HG03354 (cell line): ENCODE data around the gene SLC7A6OS.
A peak's percentile ranks its signal among the peaks of the same experiment; 100 is the strongest.

Source experiments
- ATAC-seq: cut with Tn5 transposase; IDR thresholded peaks from one replicate; pipeline ENCODE4 v1.9.1; 2021; ENCODE audit warnings: mild to moderate bottlenecking; ENCODE audit not compliant: unreplicated experiment, poor library complexity, severe bottlenecking

Gene SLC7A6OS

DNA sequence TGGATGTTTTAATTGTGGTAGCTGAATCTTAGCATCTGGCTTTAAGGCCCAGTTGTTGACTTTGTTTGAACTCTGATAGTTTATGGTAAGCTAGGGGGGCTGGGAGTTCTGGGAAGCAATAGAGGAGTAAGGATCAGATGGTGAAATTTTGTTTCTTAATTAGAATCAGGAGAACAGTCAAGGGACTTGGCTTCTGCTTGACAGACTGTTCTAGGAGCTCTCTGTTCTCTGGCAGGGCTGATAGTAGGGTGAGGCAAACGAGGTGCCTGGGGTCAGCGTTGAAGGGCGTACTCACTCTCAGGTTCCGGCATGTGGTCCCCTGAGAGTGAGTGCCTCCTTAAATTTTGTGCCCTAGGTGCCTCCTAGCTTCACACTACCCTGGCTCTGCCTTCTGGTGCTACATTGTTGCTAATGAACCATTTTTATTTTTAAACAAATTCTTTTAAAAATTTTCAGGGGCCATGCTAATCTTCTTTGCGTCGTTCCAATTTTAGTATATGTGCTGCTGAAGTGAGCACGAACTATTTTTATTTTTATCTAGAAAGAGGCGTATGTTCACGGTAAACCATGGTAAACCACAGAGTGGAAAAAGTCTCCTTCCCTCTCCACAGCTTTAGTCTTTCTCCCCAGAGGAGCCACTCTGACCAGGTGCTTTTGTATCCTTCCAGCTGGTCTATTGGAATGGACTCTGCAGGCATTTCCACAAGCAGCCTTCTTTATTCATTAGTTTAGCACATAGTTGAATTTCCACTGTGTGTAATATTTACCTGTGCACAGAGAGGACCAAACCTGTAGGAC is 26.7 kb downstream of the SLC7A6OS start:
- ATAC-seq = peak; percentile 51

DNA sequence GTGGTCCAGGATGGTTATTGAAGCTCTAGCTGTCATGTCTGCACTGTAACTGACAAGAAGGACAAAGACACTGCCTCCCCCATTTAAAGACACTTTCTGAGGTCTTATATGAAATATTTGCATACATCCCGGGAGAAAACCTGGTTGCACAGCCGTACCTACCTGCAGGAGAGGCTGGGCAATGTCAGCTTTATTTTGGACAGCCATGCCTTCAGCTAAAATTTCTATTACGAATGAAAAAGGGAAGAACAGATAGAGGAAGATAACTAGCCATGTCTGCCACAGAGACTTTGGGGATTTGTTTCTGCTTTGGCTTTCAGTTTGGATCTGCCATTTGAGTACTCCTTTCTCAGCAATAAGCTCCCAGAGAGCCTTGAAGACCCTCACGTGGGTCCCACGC is 27.4 kb downstream of the SLC7A6OS start:
- ATAC-seq = no peak

- no peak for ATAC-seq
Measured at GRCh38 chr16:68282064-68282452, 28.7 kb downstream of the SLC7A6OS start.

DNA sequence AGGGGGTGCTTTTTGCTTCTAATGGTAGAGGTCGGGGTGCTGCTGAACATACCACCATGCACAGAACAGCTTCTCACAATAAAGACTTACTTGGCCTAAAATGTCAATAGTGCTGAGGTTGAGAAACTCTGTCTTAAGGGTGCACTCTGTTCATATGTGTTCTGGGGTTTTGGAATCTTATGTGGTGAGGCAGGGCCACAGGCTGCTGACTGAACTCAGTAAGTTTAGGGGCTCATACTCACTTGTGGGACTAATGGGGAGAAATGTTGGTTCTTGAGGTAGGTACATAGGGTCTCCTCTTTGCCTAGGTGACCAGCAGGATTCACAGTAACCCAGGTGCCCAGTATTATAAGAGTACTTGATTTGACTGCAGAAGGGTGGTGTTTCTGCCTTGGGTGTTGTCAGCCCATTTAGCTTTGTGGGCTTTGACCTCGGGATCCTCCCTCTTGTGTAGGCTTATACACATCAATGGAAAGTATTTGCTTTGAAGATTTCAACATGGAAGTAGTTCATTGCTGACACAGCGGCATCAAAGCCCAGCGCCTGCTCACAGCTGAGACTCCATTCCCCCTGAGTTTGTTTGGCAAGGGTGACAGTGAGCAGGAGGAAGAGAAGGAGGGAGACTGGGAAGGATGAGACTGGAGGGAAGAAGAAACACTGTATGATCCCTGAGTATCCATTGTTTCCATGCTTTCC is 29.2 kb downstream of the SLC7A6OS start:
- ATAC-seq = no peak

GRCh38 chr16:68279726-68280558 is 30.8 kb downstream of the SLC7A6OS start:
- ATAC-seq = no peak

GRCh38 chr16:68276223-68276622 is 34.5 kb downstream of the SLC7A6OS start:
- no peak for ATAC-seq

GRCh38 chr16:68275611-68276191 is 35.0 kb downstream of the SLC7A6OS start:
- ATAC-seq = peak; percentile 53

DNA sequence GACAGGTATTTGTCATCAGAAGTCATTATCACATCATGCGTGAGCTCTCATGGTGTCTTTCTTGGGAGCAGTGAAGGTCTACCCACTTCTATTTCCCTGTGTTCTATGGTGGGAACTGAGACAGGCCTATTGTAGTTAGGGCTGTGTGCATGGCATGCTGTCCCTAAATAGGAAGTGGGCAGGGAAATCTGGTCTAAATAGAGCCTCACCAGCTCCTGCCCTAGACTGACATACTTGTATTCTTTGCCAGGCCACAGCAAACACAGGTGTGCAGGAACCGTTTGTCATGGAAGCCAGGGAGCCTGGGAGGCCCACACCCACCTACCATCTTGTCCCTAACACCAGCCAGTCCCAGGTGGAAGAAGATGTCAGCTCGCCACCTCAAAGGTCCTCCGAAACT is 36.3 kb downstream of the SLC7A6OS start:
- ATAC-seq = no peak

GRCh38 chr16:68273896-68274295 is 36.9 kb downstream of the SLC7A6OS start:
- ATAC-seq = no peak

DNA sequence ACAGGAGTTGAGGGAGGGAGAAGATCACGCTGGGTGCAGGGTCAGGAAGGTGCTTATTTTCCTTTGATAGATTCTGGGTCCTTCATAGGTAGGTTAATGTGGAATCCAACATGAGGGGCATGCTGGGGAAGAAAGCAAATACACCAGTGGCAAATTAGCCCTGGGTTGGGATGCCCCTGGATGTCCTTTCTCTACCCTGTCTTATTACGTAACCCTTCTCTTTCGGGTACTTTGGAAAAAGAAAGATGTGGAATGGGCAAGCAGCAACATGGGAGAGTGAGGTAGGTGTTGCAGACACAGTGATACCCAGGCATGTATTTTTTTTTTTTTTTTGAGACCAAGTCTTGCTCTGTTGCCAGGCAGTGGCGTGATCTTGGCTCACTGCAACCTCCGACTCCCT is 37.3 kb downstream of the SLC7A6OS start:
- no peak for ATAC-seq

DNA sequence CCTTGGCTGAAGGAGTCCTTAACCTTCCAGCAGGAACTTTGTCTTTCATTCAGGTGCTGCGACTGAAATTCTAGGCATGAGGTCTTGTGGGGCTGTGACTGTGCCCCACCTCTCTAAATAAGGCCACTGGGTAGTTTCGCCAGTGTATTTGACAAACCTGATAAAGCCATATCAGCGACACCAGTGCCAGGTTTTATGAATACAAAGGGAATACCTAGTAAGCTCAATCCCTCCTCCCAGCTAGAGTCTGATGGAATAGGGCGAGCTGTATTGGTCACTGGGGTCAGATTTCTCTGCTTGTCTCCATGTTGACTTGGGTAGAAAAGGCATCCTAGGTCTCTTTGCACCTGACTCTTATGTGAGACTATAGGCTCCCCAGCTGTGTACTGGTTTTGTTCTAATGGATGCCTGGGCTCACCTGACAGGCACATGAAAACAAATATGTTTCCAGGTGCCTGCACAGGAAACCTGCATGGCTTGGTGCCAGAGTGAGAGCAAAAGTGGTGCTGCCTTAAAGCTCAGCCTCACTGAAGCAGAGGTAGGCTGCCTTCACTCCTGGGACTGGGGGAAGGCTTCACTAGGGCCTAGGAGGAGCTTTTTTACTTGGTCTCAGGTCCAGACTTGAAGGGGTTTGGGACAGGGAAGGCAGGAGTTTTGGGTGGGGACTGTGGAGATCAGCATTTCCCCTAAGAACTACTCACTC is 38.1 kb downstream of the SLC7A6OS start:
- ATAC-seq = no peak

DNA sequence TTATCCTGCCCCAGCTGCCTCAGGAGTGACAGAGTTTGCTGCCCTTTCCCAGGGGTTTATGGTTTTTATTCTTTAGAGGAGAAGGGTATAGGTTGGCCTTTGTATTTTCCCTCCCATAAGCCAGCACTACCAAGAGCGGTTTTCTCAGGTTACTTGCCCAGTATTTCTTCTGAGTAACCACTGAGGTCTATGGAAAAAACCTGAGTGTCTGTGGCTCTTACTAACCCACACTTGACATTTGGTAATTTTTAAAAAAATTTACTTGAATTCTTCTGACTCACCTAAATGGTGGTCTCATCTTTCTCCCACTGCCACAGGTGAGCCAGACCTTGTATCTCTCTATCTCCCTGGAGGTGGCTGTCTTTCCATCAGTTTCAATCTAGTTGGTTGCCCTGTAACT is 40.4 kb downstream of the SLC7A6OS start:
- no peak for ATAC-seq

DNA sequence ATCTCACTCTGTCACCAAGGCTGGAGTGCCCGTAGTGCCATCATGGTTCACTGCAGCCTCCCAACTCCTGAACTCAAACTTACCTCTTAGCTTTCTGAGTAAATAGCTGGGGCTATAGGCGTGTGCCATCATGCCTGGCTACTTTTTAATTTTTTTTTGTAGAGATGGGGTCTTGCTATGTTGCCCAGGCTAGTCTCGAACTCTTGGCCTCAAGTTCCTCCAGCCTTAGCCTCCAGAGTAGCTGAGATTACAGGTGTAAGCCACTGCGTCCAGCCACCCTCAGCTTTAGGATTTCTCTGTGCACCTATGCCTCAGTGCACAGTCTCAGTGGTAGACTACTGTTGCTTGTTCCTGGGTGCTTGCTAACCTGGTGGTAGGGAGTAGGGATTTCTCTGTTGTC is 41.0 kb downstream of the SLC7A6OS start:
- no peak for ATAC-seq

- no peak for ATAC-seq
Measured at GRCh38 chr16:68267612-68268405, 42.9 kb downstream of the SLC7A6OS start.

GRCh38 chr16:68265078-68265920 is 45.4 kb downstream of the SLC7A6OS start:
- ATAC-seq = no peak

DNA sequence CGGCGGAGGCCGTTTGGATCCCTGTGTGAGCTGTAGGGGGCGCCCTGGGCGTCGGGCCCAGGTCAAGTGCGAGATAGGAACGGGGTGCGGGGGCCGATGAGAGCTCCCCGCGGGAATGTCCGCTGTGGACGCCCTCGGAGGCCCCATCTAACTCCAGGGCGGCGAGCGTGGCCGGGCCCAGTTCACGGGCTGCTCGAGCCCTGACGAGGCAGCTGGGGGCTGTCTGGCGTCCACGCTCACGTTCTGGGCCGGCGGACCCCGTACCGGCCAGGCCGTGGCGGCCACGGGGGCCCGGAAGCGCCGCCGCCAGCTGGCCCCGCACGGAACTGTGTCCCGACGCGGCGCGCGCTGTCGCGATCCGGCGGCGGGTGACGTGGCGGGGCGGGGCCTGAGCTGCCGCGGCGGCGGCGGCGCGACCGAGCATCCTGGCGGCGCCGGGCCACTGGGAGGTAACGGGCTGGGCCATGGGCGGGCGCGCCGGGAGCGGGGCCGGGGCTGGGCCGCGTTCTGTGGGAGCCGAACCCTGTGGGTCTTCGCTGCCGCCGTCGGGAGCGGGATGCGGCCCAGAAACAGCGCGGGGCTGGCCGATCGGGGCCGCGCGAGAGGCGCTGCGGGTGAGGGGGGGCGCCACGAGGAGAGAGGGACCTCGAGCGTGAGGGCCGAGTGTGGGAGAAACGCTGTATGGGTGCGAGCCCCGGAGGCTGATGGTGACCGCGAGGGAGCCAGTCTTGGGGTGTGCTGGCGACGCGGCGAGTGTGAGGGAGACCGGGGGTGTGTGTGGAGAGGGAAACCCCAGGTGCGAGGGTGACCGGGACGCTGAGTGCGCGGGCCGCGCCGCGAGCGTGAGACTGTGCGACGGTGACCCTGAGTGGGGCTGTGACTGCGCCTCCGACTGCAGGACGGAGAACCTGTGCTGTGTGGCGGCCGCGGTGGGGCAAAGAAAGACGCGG is 46.3 kb downstream of the SLC7A6OS start, which contains the start of gene SLC7A6:
SLC7A6 (plus strand) TSS at position 399 of the 950 bp plus-strand sequence. CDS start 10,201 bp downstream, outside the sequence.
- peak; percentile 63 for ATAC-seq
